Measurements from ENCODE around the gene XPNPEP2.

XPNPEP2 gene

DNA sequence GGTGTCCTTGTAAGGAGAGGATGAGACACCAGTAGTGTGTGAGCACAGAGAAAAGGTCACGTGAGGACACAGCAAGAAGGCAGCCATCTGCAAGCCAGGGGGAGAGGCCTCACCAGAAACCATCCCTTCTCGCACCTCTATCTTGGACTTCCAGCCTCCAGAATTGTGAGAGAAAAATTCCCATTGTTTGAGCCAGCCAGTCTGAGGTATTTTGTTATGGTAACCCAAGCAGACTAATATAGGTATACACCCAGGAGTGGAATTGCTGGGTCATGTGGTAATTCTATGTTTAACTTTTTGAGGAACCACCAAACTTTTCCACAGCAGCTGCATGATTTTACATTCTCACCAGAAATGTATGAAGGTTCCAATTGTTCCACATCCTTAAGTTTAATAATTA lies 79.3 kb downstream of the XPNPEP2 start:
- FAIRE-seq (no peak), DNase-seq (ENCODE audit: insufficient read length, low spot score) (no peak)
- TF ChIP-seq POU2F2 (IDR thresholded peaks at IDR 0.05; ENCODE audit: low read depth, low read length) (no peak), TAF1 (IDR thresholded peaks at IDR 0.05; ENCODE audit: low read depth, low read length) (no peak), POLR2AphosphoS5 (IDR thresholded peaks at IDR 0.05; ENCODE audit: low read depth, low read length) (no peak), PAX5 (IDR thresholded peaks at IDR 0.05; ENCODE audit: insufficient read depth, low read length, severe bottlenecking) (no peak), SPI1 (IDR thresholded peaks at IDR 0.05; ENCODE audit: low read depth, low read length) (no peak), POLR2A (IDR thresholded peaks at IDR 0.05; ENCODE audit: low read depth, low read length) (no peak)
